Loucy (cell line): ENCODE measurements around the gene RPP25L.

Source experiments
- CTCF ChIP-seq: fragments of 200-600 bp; sonication (generic); conservative IDR thresholded peaks from 2 replicates; pipeline ENCODE4 v1.5.1; 2014; ENCODE audit warnings: mild to moderate bottlenecking, antibody characterized with exemption, low read length
- EZH2phosphoT487 ChIP-seq: fragments of 200-600 bp; IDR thresholded peaks from 2 replicates; pipeline ENCODE4 v1.6.1; 2018; ENCODE audit warnings: antibody characterized with exemption, mild to moderate bottlenecking, moderate library complexity, borderline replicate concordance

GRCh38 chr9:34607331-34607730 is 4.6 kb downstream of the RPP25L start:
- TF ChIP-seq CTCF (no peak), EZH2phosphoT487 (no peak)
